Thoracic aorta (tissue), 2 donors: Measurements from ENCODE around the gene DOK6. TPM values are rescaled to one million over a fixed set of nuclear protein-coding genes. Genes with fewer than 3 reads are reported as not detected.

Experiments
- ATAC-seq: fragments of 150-250 bp; one replicate; pipeline ENCODE4 v1.8.0; 2017; ENCODE audit warnings: low read depth; ENCODE audit not compliant: insufficient number of reproducible peaks, low FRiP score
- DNase-seq: peaks from one replicate; pipeline ENCODE4 v3.0.0-alpha.2; 2020; ENCODE audit warnings: low spot score
- H3K27ac ChIP-seq, 2 donors: fragments of 200-600 bp; sonication (generic); 1 replicate in 1 of 2; 2 replicates in 1 of 2; pipeline ENCODE4 v1.5.1; 2016; ENCODE audit warnings: mild to moderate bottlenecking in 2 of 2, moderate library complexity in 2 of 2
- H3K27me3 ChIP-seq: fragments of 200-600 bp; sonication (generic); replicated peaks from 2 replicates; pipeline ENCODE4 v1.6.0; 2016; ENCODE audit warnings: mild to moderate bottlenecking; ENCODE audit not compliant: insufficient read depth
- H3K36me3 ChIP-seq: fragments of 200-600 bp; sonication (generic); one replicate; pipeline ENCODE4 v1.5.1; 2016
- H3K4me1 ChIP-seq, 2 donors: fragments of 200-600 bp; sonication (generic); 1 replicate in 1 of 2; 2 replicates in 1 of 2; pipeline versions ENCODE4 v1.5.1 to v1.6.0; 2016; ENCODE audit warnings: low read depth in 2 of 2, mild to moderate bottlenecking in 1 of 2; ENCODE audit not compliant: control insufficient read depth in 1 of 2
- H3K4me3 ChIP-seq: fragments of 200-600 bp; sonication (generic); 2 replicates; pipeline ENCODE4 v1.5.1; 2016; ENCODE audit warnings: mild to moderate bottlenecking
- H3K9me3 ChIP-seq: fragments of 200-600 bp; sonication (generic); 2 replicates; pipeline ENCODE4 v1.5.1; 2016
- total RNA-seq, 2 donors: library from RNA; depleted of rRNA; stranded (reverse); fragments of >200 nt; gene quantifications; one replicate each; pipeline versions ENCODE4 v1.1.0 to v1.2.3, GENCODE V29; 2016
- TF ChIP-seq, protein P1 (sequence below): fragments of 200-600 bp; sonication (generic); IDR thresholded peaks from one replicate; pipeline ENCODE4 v1.5.1; 2019; ENCODE audit warnings: antibody characterized with exemption

The DOK6 gene
- total RNA-seq, 2 donors from 2014 or later, result 2.0 to 2.1 TPM

DNA sequence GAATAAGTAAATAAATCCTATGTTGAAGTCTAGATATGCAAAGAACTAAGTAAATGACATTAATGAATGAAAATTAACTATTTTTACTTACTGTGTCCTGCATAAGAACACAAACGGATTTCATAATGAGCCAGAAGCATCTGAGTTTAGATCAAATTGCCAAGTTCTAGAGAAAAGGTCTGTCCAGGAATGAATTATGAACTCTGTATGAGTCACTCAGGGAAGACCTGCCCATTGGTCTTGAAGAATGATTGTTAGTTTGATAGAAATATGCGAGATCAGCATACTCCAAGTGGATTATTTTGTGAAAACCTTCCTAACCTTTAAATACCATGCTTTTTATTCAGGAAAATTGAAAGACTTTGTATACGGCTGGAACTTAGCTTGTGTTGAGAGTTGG is 189.5 kb downstream of the DOK6 start:
- H3K9me3 ChIP-seq, result no peaks in the 10 kb centered on the region
- no peak overlapping the region for H3K27ac ChIP-seq
- ATAC-seq (no peak), DNase-seq (no peak)
- TF ChIP-seq, protein P1, sequence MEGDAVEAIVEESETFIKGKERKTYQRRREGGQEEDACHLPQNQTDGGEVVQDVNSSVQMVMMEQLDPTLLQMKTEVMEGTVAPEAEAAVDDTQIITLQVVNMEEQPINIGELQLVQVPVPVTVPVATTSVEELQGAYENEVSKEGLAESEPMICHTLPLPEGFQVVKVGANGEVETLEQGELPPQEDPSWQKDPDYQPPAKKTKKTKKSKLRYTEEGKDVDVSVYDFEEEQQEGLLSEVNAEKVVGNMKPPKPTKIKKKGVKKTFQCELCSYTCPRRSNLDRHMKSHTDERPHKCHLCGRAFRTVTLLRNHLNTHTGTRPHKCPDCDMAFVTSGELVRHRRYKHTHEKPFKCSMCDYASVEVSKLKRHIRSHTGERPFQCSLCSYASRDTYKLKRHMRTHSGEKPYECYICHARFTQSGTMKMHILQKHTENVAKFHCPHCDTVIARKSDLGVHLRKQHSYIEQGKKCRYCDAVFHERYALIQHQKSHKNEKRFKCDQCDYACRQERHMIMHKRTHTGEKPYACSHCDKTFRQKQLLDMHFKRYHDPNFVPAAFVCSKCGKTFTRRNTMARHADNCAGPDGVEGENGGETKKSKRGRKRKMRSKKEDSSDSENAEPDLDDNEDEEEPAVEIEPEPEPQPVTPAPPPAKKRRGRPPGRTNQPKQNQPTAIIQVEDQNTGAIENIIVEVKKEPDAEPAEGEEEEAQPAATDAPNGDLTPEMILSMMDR, result no peak
- H3K36me3 ChIP-seq, result no peaks in the 10 kb centered on the region
- H3K27me3 ChIP-seq, result no peaks in the 10 kb centered on the region
- H3K4me1 ChIP-seq, result no peaks in the 10 kb centered on the region
- no peak overlapping the region for H3K4me3 ChIP-seq

DNA sequence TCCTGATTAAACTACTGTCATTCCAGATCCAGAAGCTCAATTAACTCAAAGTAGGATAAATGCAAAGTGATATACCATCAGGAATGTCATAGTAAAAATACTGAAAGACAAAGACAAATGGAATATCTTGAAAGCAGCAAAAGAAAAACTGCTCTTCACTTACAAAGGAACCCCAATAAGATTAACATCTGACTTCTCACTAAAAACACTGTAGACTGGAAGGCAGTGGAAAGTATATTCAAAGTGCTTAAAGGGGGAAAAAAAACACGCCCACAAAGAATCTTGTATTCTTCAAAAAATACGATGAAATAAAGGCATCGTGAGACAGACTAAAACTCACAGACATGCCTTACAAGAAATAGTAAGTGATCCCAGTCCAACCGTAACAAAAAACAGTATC is 195.7 kb downstream of the DOK6 start:
- no peak overlapping the region for H3K27ac ChIP-seq
- DNase-seq, result no peak

DNA sequence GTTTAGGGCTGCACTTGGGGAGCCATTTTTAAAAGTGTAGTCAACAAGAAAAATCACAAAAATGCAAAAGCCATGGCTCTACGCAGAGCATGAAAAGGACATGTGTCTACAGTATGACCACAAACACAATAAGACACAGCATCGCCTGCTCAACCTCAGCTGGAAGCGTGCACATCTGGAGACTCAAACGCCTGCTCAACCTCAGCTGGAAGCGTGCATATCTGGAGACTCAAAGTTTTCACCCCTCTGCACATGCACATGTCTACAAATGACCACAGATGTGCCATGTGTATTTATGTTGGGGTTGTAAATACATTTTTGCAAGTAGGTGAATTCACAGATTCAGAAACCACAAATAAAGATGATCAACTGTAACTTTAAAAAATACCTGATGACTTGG is 196.9 kb downstream of the DOK6 start:
- Histone ChIP-seq H3K9me3 (peaks cover 3% of the 10 kb centered on the region), H3K27ac (no peak overlapping the region), H3K4me1 (no peaks in the 10 kb centered on the region), H3K27me3 (no peaks in the 10 kb centered on the region), H3K36me3 (no peaks in the 10 kb centered on the region), H3K4me3 (no peak overlapping the region)
- TF ChIP-seq, protein P1, result no peak
- ATAC-seq (no peak), DNase-seq (no peak)

More for the DNA sequence above, 195.7 kb downstream of the DOK6 start:
- H3K4me3 ChIP-seq, result no peak overlapping the region
- ATAC-seq, result no peak
- no peaks in the 10 kb centered on the region for H3K36me3 ChIP-seq
- peaks cover 3% of the 10 kb centered on the region for H3K9me3 ChIP-seq
- TF ChIP-seq, protein P1, result no peak
- H3K4me1 ChIP-seq, result no peaks in the 10 kb centered on the region
- no peaks in the 10 kb centered on the region for H3K27me3 ChIP-seq

DNA sequence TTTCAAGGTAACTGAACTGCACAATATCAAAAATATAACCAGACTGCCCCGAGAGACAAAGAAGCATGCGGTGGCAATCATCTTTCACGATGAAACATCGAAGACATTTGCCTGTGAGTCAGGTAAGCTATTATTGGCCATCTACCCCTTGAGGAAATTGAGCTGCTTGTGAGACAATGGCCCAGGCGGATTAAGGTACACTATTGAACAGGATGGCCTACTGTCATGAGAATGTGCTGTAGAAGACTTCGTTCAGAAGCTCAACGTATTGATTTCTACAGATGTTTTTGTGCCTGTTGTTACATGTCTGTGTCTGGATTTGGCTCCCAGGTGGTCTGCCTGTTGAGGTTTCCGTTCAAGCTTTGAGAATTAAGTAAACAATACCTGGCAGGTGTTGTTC is 198.7 kb downstream of the DOK6 start:
- no peaks in the 10 kb centered on the region for H3K27me3 ChIP-seq
- no peak overlapping the region for H3K27ac ChIP-seq
- peaks cover 3% of the 10 kb centered on the region for H3K9me3 ChIP-seq
- H3K4me1 ChIP-seq, result no peaks in the 10 kb centered on the region
- H3K4me3 ChIP-seq, result no peak overlapping the region
- TF ChIP-seq, protein P1, result no peak
- no peak for ATAC-seq
- H3K36me3 ChIP-seq, result no peaks in the 10 kb centered on the region
- DNase-seq, result no peak

DNA sequence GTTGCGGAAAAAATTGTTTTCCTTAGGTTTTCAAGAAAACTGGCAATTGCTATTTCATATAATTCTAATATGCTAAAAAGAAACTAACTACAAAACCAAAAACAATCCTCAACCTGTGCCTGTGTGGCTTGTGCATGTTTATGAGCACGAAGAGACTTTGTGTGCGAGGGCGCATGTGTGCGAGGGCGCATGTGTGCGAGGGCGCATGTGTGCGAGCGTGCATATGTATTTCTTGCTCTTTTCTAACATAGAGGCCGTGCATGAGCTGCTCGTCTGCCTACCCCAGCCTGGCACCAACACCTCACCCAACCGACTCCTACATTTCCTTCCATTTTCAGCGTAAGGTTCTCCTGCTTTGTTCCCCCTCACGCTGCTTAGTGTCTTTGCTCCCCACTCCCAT is 211.6 kb downstream of the DOK6 start:
- Histone ChIP-seq H3K27me3 (no peaks in the 10 kb centered on the region), H3K27ac (no peak overlapping the region), H3K4me1 (no peaks in the 10 kb centered on the region), H3K4me3 (no peak overlapping the region), H3K36me3 (no peaks in the 10 kb centered on the region), H3K9me3 (no peaks in the 10 kb centered on the region)
- TF ChIP-seq, protein P1, result no peak
- DNase-seq, result no peak
- no peak for ATAC-seq
